HepG2 (cell line): ENCODE results near the gene NRL. TPM values are rescaled to one million over a fixed set of nuclear protein-coding genes. Genes with fewer than 3 reads are reported as not detected.

Source experiments
- DPF2 ChIP-seq: sonication (generic); formaldehyde crosslinking; IDR thresholded peaks from 2 replicates; pipeline ENCODE4 v1.4.0; 2020; ENCODE audit warnings: mild to moderate bottlenecking, low read depth, missing genetic modification reagents, borderline replicate concordance
- EHMT2 ChIP-seq: fragments of 200-600 bp; sonication (generic); IDR thresholded peaks from 2 replicates; pipeline ENCODE4 v1.7.0; 2017; ENCODE audit warnings: antibody characterized with exemption, low read depth, low read length, borderline replicate concordance
- HINFP ChIP-seq: sonication (generic); formaldehyde crosslinking; IDR thresholded peaks from 2 replicates; pipeline ENCODE4 v1.4.0; 2020; ENCODE audit warnings: low read depth, mild to moderate bottlenecking, missing genetic modification reagents
- HOXA3 ChIP-seq: sonication (generic); formaldehyde crosslinking; IDR thresholded peaks from 2 replicates; pipeline ENCODE4 v1.5.0; 2020; ENCODE audit warnings: missing genetic modification reagents
- KAT7 ChIP-seq: IDR thresholded peaks from 2 replicates; pipeline ENCODE4 v1.6.1; 2018; ENCODE audit warnings: borderline replicate concordance, missing compliant biosample characterization
- KDM2A ChIP-seq: sonication (generic); formaldehyde crosslinking; IDR thresholded peaks from 2 replicates; pipeline ENCODE4 v1.4.0; 2020; ENCODE audit warnings: low read depth, missing genetic modification reagents, borderline replicate concordance
- MBNL3 ChIP-seq: fragments of 250-450 bp; sonication (Bioruptor Pico); conservative IDR thresholded peaks from 2 replicates; pipeline ENCODE4 v1.8.0; 2022; ENCODE audit warnings: mild to moderate bottlenecking, inconsistent platforms
- MYC ChIP-seq: sonication (generic); formaldehyde crosslinking; IDR thresholded peaks from 2 replicates; pipeline ENCODE4 v1.9.0; 2021; ENCODE audit warnings: missing genetic modification reagents, borderline replicate concordance
- NFE2L2 ChIP-seq: fragments of 150-350 bp; IDR thresholded peaks from 2 replicates; pipeline ENCODE4 v1.6.1; 2014; ENCODE audit warnings: low read length
- SAFB2 ChIP-seq: sonication (generic); formaldehyde crosslinking; IDR thresholded peaks from 2 replicates; pipeline ENCODE4 v1.5.1; 2020; ENCODE audit warnings: missing genetic modification reagents, low read depth, mild to moderate bottlenecking, borderline replicate concordance
- ZNF230 ChIP-seq: sonication (generic); formaldehyde crosslinking; IDR thresholded peaks from 2 replicates; pipeline ENCODE4 v1.4.0; 2020; ENCODE audit warnings: mild to moderate bottlenecking, missing genetic modification reagents
- ZNF235 ChIP-seq: sonication (generic); formaldehyde crosslinking; IDR thresholded peaks from 2 replicates; pipeline ENCODE4 v1.8.1; 2023; ENCODE audit warnings: mild to moderate bottlenecking, missing genetic modification reagents, borderline replicate concordance
- ZNF280B ChIP-seq: sonication (generic); formaldehyde crosslinking; IDR thresholded peaks from 2 replicates; pipeline ENCODE4 v1.5.0; 2020; ENCODE audit warnings: missing genetic modification reagents, mild to moderate bottlenecking, borderline replicate concordance
- ZNF512B ChIP-seq: sonication (generic); formaldehyde crosslinking; IDR thresholded peaks from 2 replicates; pipeline ENCODE4 v1.5.1; 2020; ENCODE audit warnings: missing genetic modification reagents, mild to moderate bottlenecking, borderline replicate concordance
- ZNF547 ChIP-seq: sonication (generic); formaldehyde crosslinking; IDR thresholded peaks from 2 replicates; pipeline ENCODE4 v1.5.1; 2020; ENCODE audit warnings: mild to moderate bottlenecking, missing genetic modification reagents
- ZNF629 ChIP-seq: sonication (generic); formaldehyde crosslinking; conservative IDR thresholded peaks from 2 replicates; pipeline ENCODE4 v1.5.0; 2020; ENCODE audit warnings: missing genetic modification reagents
- ZNF704 ChIP-seq: sonication (generic); formaldehyde crosslinking; IDR thresholded peaks from 2 replicates; pipeline ENCODE4 v1.8.1; 2023; ENCODE audit warnings: mild to moderate bottlenecking, inconsistent platforms, moderate library complexity, missing genetic modification reagents, borderline replicate concordance
- ZNF713 ChIP-seq: sonication (generic); formaldehyde crosslinking; IDR thresholded peaks from 2 replicates; pipeline ENCODE4 v1.4.0; 2020; ENCODE audit warnings: mild to moderate bottlenecking, missing genetic modification reagents
- ZNF781 ChIP-seq: sonication (generic); formaldehyde crosslinking; IDR thresholded peaks from 2 replicates; pipeline ENCODE4 v1.5.1; 2020; ENCODE audit warnings: borderline replicate concordance, mild to moderate bottlenecking, missing genetic modification reagents; ENCODE audit errors: not compliant biosample characterization
- ZNF83 ChIP-seq: sonication (generic); formaldehyde crosslinking; IDR thresholded peaks from 2 replicates; pipeline ENCODE4 v1.4.0; 2020; ENCODE audit warnings: missing genetic modification reagents, mild to moderate bottlenecking, borderline replicate concordance
- polyA plus RNA-seq, 8 experiments: library from polyadenylated mRNA; depleted of rRNA in 3 of 8; stranded (reverse) in 7 of 8; unstranded in 1 of 8; fragments of >200 nt; fragmentation: Illumina TruSeq in 4 of 8; extraction: Trizol in 4 of 8; gene quantifications; 2 replicates each; pipeline versions ENCODE4 v1.2.1 to v1.2.3, GENCODE V29; 2011 to 2016; ENCODE audit warnings: low read depth in 4 of 8, missing spikeins in 1 of 8, mixed read lengths in 1 of 8; ENCODE audit not compliant: insufficient read depth in 1 of 8
- total RNA-seq, 5 experiments: library from RNA; depleted of rRNA; stranded (reverse); fragments of >200 nt; fragmentation: Illumina TruSeq; extraction: Trizol; gene quantifications; 2 replicates each; pipeline ENCODE4 v1.2.3, GENCODE V29; 2016; ENCODE audit warnings: low read depth in 1 of 5
- TF ChIP-seq, protein P1 (sequence below): sonication (generic); formaldehyde crosslinking; IDR thresholded peaks from 2 replicates; pipeline ENCODE4 v1.5.0; 2020; ENCODE audit warnings: missing genetic modification reagents, mild to moderate bottlenecking, borderline replicate concordance

The NRL gene
- total and polyA plus RNA-seq, 2 of the 13 experiments (the other 11 are each of a cell fraction or from before 2014, with no cell fraction given), result 2.5 to 4.7 TPM

- peak; percentile 56; the same call in 1 of the 2 replicates for TF ChIP-seq SAFB2 (CRISPR knock-in tag)
- no peak; the same call in 1 of the 2 replicates for TF ChIP-seq KAT7 (CRISPR knock-in tag)
- TF ChIP-seq DPF2 (CRISPR knock-in tag), result peak; percentile 34; the same call in 1 of the 2 replicates
- TF ChIP-seq ZNF235 (CRISPR knock-in tag), result peak; percentile 97
- TF ChIP-seq ZNF704, result peak; percentile 47; the same call in 1 of the 2 replicates
- peak; percentile 61; the same call in 1 of the 2 replicates for TF ChIP-seq ZNF713
- TF ChIP-seq ZNF547 (CRISPR knock-in tag), result peak; percentile 54; the same call in 1 of the 2 replicates
- TF ChIP-seq ZNF83 (CRISPR knock-in tag), result peak; percentile 41; the same call in 1 of the 2 replicates
- no peak for TF ChIP-seq ZNF629 (CRISPR knock-in tag)
- TF ChIP-seq HINFP (CRISPR knock-in tag), result no peak
- peak; percentile 89 for TF ChIP-seq ZNF230 (CRISPR knock-in tag)
- TF ChIP-seq MYC (CRISPR knock-in tag), result 0 out of 2 replicates have a peak, but pooled peaks have one; percentile 12
- TF ChIP-seq HOXA3 (CRISPR knock-in tag), result 0 out of 2 replicates have a peak, but pooled peaks have one; percentile 1
- no peak for TF ChIP-seq NFE2L2
- 0 out of 2 replicates have a peak, but pooled peaks have one; percentile 51 for TF ChIP-seq ZNF512B (CRISPR knock-in tag)
- no peak for TF ChIP-seq MBNL3 (CRISPR knock-in tag)
- no peak for TF ChIP-seq ZNF280B
- no peak for TF ChIP-seq EHMT2
- TF ChIP-seq ZNF781 (CRISPR knock-in tag), result peak; percentile 75
- TF ChIP-seq, protein P1, sequence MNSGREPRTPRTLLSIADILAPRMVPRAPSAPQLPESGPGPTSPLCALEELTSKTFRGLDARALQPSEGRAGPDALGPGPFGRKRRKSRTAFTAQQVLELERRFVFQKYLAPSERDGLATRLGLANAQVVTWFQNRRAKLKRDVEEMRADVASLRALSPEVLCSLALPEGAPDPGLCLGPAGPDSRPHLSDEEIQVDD, result peak; percentile 75; the same call in 1 of the 2 replicates
- TF ChIP-seq KDM2A (CRISPR knock-in tag), result no peak; the same call in 1 of the 2 replicates
These were observed 33.1 kb upstream of the NRL start (continued) for GRCh38 chr14:24147761-24148428.
